Left ventricle myocardium inferior (tissue), 1 donor: Measurements from ENCODE around the gene CCDC177. TPM values are rescaled to one million over a fixed set of nuclear protein-coding genes. Genes with fewer than 3 reads are reported as not detected.

Source experiments
- DNase-seq: peaks from one replicate; pipeline ENCODE4 v3.0.0-alpha.2; 2020
- H3K27ac ChIP-seq: fragments of 200-600 bp; replicated peaks from 2 replicates; pipeline ENCODE4 v1.8.0; 2021
- H3K27me3 ChIP-seq: fragments of 200-600 bp; 2 replicates; pipeline ENCODE4 v1.8.0; 2021; ENCODE audit warnings: low read depth
- H3K36me3 ChIP-seq: fragments of 200-600 bp; 2 replicates; pipeline ENCODE4 v1.8.0; 2021
- H3K4me1 ChIP-seq: fragments of 200-600 bp; 2 replicates; pipeline ENCODE4 v1.8.0; 2021
- H3K4me3 ChIP-seq: fragments of 200-600 bp; 2 replicates; pipeline ENCODE4 v1.8.0; 2021; ENCODE audit warnings: mild to moderate bottlenecking, moderate library complexity
- H3K9me3 ChIP-seq: fragments of 200-600 bp; replicated peaks from 2 replicates; pipeline ENCODE4 v1.8.0; 2021
- intact Hi-C: fragments of 100-400 bp; cut with micrococcal nuclease; formaldehyde crosslinking; loops from one replicate; pipeline ENCODE4 v1.11.0; 2022
- total RNA-seq: library from RNA; stranded (reverse); fragmentation: NEBNext Ultra II Directional; extraction: Animal tissue kit (Norgen Biotek cat#: 25700); gene quantifications from one replicate; pipeline ENCODE4 v1.2.1, GENCODE V29; 2021
- TF ChIP-seq, protein P1 (sequence below): fragments of 200-600 bp; IDR thresholded peaks from 2 replicates; pipeline ENCODE4 v1.8.0; 2021; ENCODE audit warnings: antibody characterized with exemption, mild to moderate bottlenecking, borderline replicate concordance
- donor health status: DM: no; HTN: yes; CAD: no; lungs with severe emphysema.

CCDC177 gene
- total RNA-seq, 1 donor from 2014 or later = not detected

DNA sequence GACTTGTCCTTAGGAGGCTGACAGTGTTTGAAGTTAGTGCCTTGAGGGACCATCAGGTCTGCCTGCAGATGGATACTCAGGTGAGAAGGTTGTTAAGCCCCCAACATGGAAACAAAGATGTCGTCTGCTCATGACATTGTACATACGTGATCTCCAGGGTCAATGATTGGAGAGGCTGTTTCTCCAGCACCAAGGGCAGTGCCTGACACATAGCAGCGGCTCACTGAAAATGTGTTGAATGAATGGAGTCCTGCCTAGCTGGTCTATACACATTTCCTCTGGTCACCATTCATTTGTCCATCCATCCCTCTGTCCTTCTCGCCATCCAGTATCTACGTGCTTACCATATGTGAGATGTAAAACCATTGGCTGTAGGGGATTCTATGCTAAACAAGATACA lies 7.1 kb downstream of the CCDC177 start:
- intact Hi-C loops = no loop called here
- peaks cover 14% of the 10 kb centered on the region for H3K4me1 ChIP-seq
- H3K36me3 ChIP-seq = no peaks in the 10 kb centered on the region
- TF ChIP-seq, protein P1, sequence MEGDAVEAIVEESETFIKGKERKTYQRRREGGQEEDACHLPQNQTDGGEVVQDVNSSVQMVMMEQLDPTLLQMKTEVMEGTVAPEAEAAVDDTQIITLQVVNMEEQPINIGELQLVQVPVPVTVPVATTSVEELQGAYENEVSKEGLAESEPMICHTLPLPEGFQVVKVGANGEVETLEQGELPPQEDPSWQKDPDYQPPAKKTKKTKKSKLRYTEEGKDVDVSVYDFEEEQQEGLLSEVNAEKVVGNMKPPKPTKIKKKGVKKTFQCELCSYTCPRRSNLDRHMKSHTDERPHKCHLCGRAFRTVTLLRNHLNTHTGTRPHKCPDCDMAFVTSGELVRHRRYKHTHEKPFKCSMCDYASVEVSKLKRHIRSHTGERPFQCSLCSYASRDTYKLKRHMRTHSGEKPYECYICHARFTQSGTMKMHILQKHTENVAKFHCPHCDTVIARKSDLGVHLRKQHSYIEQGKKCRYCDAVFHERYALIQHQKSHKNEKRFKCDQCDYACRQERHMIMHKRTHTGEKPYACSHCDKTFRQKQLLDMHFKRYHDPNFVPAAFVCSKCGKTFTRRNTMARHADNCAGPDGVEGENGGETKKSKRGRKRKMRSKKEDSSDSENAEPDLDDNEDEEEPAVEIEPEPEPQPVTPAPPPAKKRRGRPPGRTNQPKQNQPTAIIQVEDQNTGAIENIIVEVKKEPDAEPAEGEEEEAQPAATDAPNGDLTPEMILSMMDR = no peak
- H3K9me3 ChIP-seq = no peaks in the 10 kb centered on the region
- peaks cover 99% of the 10 kb centered on the region for H3K27me3 ChIP-seq
- no peak overlapping the region for H3K4me3 ChIP-seq
- H3K27ac ChIP-seq = no peak overlapping the region
- no peak for DNase-seq

DNA sequence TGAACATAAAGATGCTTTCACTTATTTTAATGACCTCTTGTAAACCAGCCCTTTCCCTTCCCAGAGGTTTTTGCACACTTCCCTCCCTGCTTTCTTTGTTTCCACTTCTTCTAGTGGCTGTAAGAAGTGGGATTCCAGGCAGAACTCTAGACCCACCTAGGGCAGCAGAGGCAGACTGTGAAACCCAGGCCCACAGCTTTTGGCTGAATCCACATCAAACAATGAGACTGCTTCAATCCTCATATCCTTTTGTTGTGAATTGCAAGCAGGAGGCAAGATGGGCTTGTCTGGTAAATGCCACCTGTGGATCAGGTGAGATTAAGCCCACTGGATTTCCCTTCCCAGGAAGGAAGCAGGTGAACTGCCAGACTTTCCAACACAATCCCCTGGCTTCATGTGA lies 12.8 kb downstream of the CCDC177 start:
- no peaks in the 10 kb centered on the region for H3K4me1 ChIP-seq
- no peak overlapping the region for H3K4me3 ChIP-seq
- H3K36me3 ChIP-seq = no peaks in the 10 kb centered on the region
- no peak overlapping the region for H3K27ac ChIP-seq
- H3K9me3 ChIP-seq = no peaks in the 10 kb centered on the region
- peaks cover 97% of the 10 kb centered on the region for H3K27me3 ChIP-seq
- no peak for DNase-seq
- intact Hi-C loops = no loop called here
- TF ChIP-seq, protein P1 = no peak

DNA sequence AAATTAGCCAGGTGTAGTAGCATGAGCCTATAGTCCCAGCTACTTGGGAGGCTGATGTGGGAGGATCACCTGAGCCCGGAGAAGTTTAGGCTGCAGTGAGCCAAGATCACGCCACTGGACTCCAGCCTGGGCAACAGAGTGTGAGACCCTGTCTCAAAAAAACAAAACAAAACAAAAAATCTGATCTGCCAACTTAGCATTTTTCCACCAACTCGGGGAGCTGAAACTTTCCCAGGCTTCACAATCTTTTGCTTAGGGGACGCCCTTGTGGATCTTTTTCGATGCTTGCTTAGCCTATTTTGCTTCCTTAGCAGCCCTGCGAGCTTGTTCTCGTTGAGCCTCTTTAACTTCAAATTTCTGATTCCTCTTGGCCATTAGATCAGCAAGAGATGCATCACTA lies 13.8 kb downstream of the CCDC177 start:
- peaks cover 97% of the 10 kb centered on the region for H3K27me3 ChIP-seq
- H3K4me1 ChIP-seq = no peaks in the 10 kb centered on the region
- H3K36me3 ChIP-seq = no peaks in the 10 kb centered on the region
- intact Hi-C loops = no loop called here
- no peak for DNase-seq
- TF ChIP-seq, protein P1 = no peak
- no peak overlapping the region for H3K4me3 ChIP-seq
- no peak overlapping the region for H3K27ac ChIP-seq
- H3K9me3 ChIP-seq = no peaks in the 10 kb centered on the region

DNA sequence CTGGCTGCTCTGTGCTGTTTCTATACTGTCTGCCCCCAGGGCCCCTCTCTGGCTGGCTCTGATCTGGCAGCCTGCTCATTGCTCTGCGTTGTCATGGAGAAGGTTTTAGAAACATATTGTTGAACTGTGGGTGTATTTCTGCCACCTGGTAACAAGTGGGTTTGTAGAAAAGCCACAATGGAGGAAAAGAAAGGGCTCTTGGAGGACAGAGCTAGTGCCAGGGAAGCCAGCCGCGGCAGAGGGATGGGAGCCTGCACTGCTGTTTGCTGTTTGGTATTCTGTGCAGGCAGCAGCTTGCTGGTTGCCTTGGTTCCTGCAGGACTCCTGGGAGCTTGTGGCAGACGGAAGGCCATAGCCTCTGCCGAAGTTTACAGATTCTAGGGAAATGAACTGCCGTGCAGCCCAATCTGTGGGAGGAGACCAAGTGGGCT lies 15.1 kb downstream of the CCDC177 start:
- no peaks in the 10 kb centered on the region for H3K4me1 ChIP-seq
- no peak for DNase-seq
- H3K36me3 ChIP-seq = no peaks in the 10 kb centered on the region
- H3K9me3 ChIP-seq = no peaks in the 10 kb centered on the region
- peaks cover 91% of the 10 kb centered on the region for H3K27me3 ChIP-seq
- H3K27ac ChIP-seq = no peak overlapping the region
- intact Hi-C loops = no loop called here
- TF ChIP-seq, protein P1 = no peak
- H3K4me3 ChIP-seq = no peak overlapping the region

DNA sequence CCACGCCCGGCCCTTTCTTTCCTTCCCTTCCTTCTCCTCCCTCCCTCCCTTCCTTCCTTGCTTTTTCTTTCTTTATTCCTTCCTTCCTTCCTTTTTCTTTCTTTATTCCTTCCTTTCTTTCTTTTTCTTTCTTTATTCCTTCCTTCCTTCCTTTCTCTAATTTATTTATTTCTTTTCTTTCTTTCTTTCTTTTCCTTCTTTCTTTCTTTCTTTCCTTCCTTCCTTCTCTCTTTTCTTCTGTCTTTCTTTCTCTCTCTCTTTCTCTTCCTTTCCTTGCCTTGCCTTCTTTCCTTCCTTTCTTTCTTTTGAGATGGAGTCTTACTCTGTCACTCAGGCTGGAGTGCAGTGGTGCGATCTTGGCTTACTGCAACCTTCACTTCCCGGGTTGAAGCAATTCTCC lies 15.9 kb downstream of the CCDC177 start:
- H3K9me3 ChIP-seq = no peaks in the 10 kb centered on the region
- peaks cover 83% of the 10 kb centered on the region for H3K27me3 ChIP-seq

More for the DNA sequence above, 15.9 kb downstream of the CCDC177 start:
- intact Hi-C loops = no loop called here
- no peak for DNase-seq
- TF ChIP-seq, protein P1 = no peak
- H3K27ac ChIP-seq = no peak overlapping the region
- H3K4me3 ChIP-seq = no peak overlapping the region
- H3K4me1 ChIP-seq = no peaks in the 10 kb centered on the region
- no peaks in the 10 kb centered on the region for H3K36me3 ChIP-seq
